ENCODE measurements around the gene MYLK4.

MYLK4 gene

DNA sequence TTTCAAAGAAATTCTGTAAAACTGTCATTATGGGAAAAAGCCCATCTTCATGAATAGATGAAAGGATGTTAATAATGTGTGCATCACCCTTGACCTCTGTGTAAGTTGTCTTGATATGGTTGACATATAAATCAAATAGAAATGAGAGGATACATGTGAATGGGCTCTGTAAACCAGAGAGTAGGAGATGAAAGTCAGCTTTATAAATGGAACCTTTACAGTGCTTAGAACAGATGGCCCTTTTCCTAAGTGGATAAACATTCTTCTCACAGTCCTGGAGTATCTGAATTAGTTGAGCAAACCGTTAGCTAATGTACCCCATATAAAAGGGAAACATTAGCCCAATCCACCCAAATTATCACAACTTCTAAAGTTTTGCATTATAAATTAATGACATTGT is 57.5 kb downstream of the MYLK4 start:
- H3K4me3 Mint-ChIP-seq: no peak overlapping the region
- ATAC-seq (replicated peaks; ENCODE audit: extremely low read depth, poor library complexity, severe bottlenecking) (no peak), DNase-seq (ENCODE audit: low spot score in 2 of 2) (no peak)
- no peaks in the 10 kb centered on the region for H3K9me3 Mint-ChIP-seq
- no peak overlapping the region for H3K27ac Mint-ChIP-seq (ENCODE audit: low read depth)
- H3K36me3 Mint-ChIP-seq (ENCODE audit: insufficient read depth): no peaks in the 10 kb centered on the region
- H3K4me1 Mint-ChIP-seq: no peaks in the 10 kb centered on the region
- peaks cover 11% of the 10 kb centered on the region for H3K27me3 Mint-ChIP-seq

DNA sequence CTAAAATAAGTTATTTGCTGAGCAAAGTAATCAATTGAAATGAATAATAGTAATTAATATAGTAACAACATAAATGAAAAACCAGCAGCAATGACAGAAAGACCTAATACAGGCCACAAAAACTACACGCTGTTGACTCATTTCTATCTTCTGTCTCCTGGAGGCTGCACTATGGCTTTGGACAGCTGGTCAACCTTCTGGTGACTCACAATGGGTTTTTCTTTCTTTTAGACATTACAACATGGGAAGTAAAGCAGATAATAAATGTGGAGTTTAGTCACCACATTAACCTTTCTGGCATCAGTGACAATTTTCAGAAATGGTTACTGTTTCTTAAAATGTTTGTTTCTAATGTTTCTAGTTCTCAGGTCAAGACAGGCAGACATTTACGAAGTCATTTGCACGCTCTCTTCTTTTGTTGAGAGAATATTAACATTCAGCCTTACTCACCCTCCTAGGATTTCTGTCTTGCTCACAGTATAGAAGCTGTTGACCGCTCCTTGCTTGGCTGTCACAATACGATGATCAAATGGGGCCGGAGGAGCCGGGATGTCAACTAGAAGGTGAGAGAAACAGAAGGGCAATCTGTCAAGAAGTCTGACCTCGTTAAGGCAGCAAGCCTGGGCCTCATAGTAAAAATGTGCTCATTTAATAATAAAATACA is 62.2 kb downstream of the MYLK4 start:
- Mint-ChIP-seq H3K9me3 (no peaks in the 10 kb centered on the region), H3K36me3 (ENCODE audit: insufficient read depth) (peaks cover 1% of the 10 kb centered on the region), H3K27ac (ENCODE audit: low read depth) (no peak overlapping the region), H3K4me1 (no peaks in the 10 kb centered on the region), H3K4me3 (no peak overlapping the region), H3K27me3 (no peaks in the 10 kb centered on the region)
- no peak for DNase-seq (ENCODE audit: low spot score in 2 of 2)
- ATAC-seq (replicated peaks; ENCODE audit: extremely low read depth, poor library complexity, severe bottlenecking): no peak

DNA sequence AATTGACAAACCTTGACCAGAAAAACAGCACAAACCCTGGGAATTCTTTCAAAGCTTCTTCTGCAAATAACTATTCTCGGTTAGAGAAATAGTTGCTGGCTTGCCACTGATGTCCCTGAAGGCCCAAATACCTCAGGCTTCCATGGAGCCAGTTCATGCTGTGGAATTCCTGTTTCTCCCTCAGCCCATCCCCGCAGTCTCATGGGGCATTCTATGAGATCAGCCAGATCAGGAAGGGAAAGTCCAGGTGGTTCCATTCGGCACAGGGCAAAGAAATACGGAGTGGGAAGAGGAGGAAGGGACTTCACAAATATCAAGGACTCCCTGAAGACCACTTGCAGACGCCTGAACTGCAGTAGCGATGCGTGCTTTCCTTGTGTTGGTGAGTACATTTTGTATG is 63.3 kb downstream of the MYLK4 start:
- H3K27ac Mint-ChIP-seq (ENCODE audit: low read depth): no peak overlapping the region
- H3K27me3 Mint-ChIP-seq: no peaks in the 10 kb centered on the region
- H3K4me3 Mint-ChIP-seq: no peak overlapping the region
- no peaks in the 10 kb centered on the region for H3K4me1 Mint-ChIP-seq
- ATAC-seq (replicated peaks; ENCODE audit: extremely low read depth, poor library complexity, severe bottlenecking) (no peak), DNase-seq (ENCODE audit: low spot score in 2 of 2) (no peak)
- H3K36me3 Mint-ChIP-seq (ENCODE audit: insufficient read depth): peaks cover 1% of the 10 kb centered on the region
- no peaks in the 10 kb centered on the region for H3K9me3 Mint-ChIP-seq

DNA sequence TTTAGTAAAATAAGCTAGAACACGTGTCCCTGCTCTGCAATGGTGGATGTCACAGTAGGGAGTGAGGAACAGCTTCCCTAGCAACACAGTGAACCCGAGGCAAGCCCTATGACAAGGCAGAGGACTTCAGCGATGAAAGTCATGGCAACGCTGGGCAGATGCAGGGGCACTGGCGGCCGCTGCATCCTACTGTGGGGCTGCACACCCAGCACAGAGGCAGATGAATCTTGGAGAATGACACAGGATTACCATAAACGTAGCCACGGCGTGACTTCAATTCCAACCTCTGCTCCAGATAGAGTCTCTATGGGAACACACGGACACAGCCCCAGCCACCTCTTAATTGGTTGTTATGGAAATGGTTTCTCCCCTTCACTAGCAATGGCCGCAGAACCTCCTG is 64.2 kb downstream of the MYLK4 start:
- Mint-ChIP-seq H3K4me1 (no peaks in the 10 kb centered on the region), H3K4me3 (no peak overlapping the region), H3K27me3 (no peaks in the 10 kb centered on the region), H3K27ac (ENCODE audit: low read depth) (no peak overlapping the region), H3K36me3 (ENCODE audit: insufficient read depth) (peaks cover 1% of the 10 kb centered on the region), H3K9me3 (no peaks in the 10 kb centered on the region)
- DNase-seq (ENCODE audit: low spot score in 2 of 2): no peak
- no peak for ATAC-seq (replicated peaks; ENCODE audit: extremely low read depth, poor library complexity, severe bottlenecking)

DNA sequence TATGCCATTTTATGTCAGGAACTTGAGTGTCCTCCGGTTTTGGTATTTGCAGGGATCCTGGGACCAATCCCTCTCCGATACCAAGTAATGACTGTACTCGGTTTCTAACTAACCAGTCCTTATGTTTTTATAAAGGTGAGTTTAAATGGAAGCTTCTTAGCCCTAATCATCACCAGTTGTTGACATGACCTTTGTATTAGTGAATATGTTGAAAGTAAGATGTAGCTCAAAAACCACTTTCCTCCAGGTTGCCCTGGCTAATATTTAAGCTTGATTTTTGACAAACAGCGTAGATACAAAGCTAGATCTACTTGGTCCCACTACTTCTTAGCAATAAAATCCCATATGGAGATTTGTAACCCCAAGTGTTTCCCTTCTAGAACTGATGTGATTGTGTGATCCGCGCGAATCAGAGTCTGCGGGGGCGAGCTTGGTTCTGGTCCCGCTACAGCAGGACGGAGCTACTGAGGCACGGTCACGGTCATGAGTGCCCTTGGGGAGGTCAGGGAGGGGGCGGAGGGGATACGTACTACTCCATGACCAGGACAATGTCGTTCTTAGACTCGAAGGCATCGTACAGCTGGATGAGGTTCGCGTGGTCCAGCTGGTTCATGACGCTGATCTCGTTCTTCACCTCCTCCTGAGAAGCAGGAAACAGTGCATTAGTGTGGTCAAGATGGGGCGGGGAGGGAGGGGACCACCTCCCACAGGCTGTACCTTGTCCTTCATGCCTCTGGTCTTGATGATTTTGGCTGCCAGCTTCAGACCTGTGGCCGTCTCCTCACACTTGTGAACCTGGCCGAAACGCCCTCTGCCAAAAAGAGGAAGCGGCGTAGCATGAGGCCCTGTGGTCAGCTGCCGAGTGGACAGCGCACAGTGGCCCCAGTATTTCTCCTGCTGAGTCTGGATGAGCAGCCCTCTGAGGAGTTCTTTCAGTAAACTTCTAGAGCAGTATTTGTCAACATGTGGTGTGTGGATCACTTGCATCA is 65.7 kb downstream of the MYLK4 start:
- ATAC-seq (replicated peaks; ENCODE audit: extremely low read depth, poor library complexity, severe bottlenecking) (no peak), DNase-seq (ENCODE audit: low spot score in 2 of 2) (no peak)
- Mint-ChIP-seq H3K27me3 (no peaks in the 10 kb centered on the region), H3K4me1 (no peaks in the 10 kb centered on the region), H3K36me3 (ENCODE audit: insufficient read depth) (peaks cover 1% of the 10 kb centered on the region), H3K4me3 (no peak overlapping the region), H3K9me3 (no peaks in the 10 kb centered on the region), H3K27ac (ENCODE audit: low read depth) (no peak overlapping the region)

DNA sequence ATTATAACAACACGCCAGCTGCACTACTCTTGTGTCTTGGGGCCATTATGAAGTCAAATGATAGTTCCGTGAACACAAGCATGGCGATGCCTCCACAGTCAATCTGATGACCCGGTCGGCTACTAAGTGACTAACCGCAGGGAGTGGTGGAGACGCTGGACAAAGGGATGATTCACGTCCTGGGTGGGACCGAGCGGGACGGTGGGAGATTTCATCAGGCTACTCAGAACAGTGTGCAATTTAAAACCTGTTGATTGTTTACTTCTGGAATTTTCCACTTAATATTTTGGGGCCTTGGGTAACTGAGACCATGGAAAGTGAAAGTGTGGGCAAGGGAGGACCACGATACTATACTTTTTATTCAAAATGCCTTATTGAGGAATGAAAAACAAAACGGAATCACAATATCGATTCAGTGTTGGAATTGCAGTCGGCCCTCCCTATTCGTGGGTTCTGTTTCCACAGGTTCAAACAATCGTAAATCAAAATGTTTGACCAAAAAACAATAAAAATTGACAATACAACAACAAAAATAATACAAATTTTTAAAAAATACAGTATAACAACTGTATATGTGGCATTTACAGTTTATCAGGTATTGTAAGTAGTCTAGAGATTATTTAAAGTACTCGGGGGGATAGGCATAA is 66.5 kb downstream of the MYLK4 start:
- ATAC-seq (replicated peaks; ENCODE audit: extremely low read depth, poor library complexity, severe bottlenecking) (no peak), DNase-seq (ENCODE audit: low spot score in 2 of 2) (no peak)
- Mint-ChIP-seq H3K36me3 (ENCODE audit: insufficient read depth) (peaks cover 1% of the 10 kb centered on the region), H3K4me3 (no peak overlapping the region), H3K4me1 (no peaks in the 10 kb centered on the region), H3K27ac (ENCODE audit: low read depth) (no peak overlapping the region), H3K27me3 (no peaks in the 10 kb centered on the region), H3K9me3 (no peaks in the 10 kb centered on the region)

DNA sequence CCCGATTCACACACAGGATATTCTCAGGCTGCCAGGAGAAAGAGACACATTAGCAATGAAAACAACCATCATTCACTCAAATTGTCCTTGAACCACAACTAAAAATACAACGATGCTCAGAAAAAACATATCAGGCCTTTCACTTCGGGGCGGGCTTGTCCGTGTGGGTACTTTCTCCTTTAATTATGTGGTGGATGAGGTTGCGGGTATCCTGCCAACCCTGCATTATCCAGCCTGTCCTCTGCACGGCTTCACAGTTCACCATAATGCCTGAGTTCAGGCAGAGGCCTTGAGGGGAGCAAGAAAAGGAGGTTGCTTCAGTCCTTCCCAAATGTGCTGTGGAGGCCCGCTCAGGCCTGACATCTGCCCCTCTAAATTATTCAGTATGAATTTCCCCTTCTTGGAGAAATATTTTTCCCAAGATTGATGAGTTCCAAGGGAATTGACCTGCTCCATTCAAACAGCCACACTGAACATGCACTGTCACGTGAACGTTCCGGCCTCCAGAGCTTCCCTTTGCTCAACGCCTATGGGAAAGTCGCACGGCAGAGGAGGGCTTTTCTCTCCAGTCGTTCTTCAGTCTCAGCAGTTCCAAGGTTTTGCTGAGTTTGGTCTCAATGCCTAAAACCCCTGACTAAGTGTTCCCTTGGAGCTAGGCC is 70.3 kb downstream of the MYLK4 start:
- ATAC-seq (replicated peaks; ENCODE audit: extremely low read depth, poor library complexity, severe bottlenecking) (no peak), DNase-seq (ENCODE audit: low spot score in 2 of 2) (no peak)
- Mint-ChIP-seq H3K4me1 (no peaks in the 10 kb centered on the region), H3K36me3 (ENCODE audit: insufficient read depth) (peaks cover 1% of the 10 kb centered on the region), H3K27me3 (no peaks in the 10 kb centered on the region), H3K4me3 (no peak overlapping the region), H3K9me3 (no peaks in the 10 kb centered on the region), H3K27ac (ENCODE audit: low read depth) (no peak overlapping the region)

DNA sequence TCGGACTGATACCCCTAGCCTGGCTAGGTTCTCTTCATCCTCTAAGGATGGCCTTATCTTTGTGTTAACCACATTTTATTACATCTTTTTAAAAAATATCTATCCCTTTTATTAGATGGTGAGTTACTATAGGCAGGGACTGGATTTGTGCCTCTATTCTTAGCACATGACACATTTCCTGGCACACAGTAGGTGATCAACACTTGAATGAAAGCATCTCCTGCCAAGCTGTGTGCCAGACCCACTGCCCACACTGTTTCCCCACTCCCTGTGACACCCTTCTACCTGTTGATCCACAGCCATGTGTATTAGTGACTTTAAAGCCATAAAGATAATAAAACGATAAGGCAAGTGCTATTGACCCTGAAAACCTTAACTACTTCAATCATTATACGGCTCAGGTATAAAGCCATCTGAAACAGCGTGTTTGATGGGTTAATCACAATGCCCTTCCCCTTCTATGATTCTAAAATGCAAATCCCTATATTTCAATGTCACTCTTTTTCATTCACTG is 73.6 kb downstream of the MYLK4 start:
- no peak overlapping the region for H3K4me3 Mint-ChIP-seq
- ATAC-seq (replicated peaks; ENCODE audit: extremely low read depth, poor library complexity, severe bottlenecking): no peak
- no peaks in the 10 kb centered on the region for H3K9me3 Mint-ChIP-seq
- no peaks in the 10 kb centered on the region for H3K27me3 Mint-ChIP-seq
- no peak for DNase-seq (ENCODE audit: low spot score in 2 of 2)
- no peak overlapping the region for H3K27ac Mint-ChIP-seq (ENCODE audit: low read depth)
- no peaks in the 10 kb centered on the region for H3K4me1 Mint-ChIP-seq
- H3K36me3 Mint-ChIP-seq (ENCODE audit: insufficient read depth): no peaks in the 10 kb centered on the region

DNA sequence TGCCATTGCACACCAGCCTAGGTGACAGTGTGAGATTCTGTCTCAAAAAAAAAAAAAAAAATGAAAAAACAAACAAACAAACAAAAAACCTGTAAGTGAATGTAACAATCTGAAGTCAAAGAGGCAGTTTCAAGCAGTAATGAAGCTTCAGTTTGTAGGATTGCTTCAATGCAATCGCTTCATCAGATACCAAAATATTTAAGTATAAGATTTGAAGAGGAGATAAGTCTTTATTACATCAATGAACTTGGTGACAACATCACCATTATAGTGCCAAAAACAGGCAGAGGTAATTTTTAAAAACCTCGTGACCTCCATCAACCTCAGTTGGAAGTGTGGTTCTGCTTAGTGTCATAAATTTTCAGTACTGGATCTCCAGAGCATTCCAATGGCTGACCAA is 74.7 kb downstream of the MYLK4 start:
- H3K27me3 Mint-ChIP-seq: no peaks in the 10 kb centered on the region
- H3K4me1 Mint-ChIP-seq: no peaks in the 10 kb centered on the region
- ATAC-seq (replicated peaks; ENCODE audit: extremely low read depth, poor library complexity, severe bottlenecking) (no peak), DNase-seq (ENCODE audit: low spot score in 2 of 2) (no peak)
- H3K4me3 Mint-ChIP-seq: no peak overlapping the region
- H3K27ac Mint-ChIP-seq (ENCODE audit: low read depth): no peak overlapping the region
- no peaks in the 10 kb centered on the region for H3K9me3 Mint-ChIP-seq
- no peaks in the 10 kb centered on the region for H3K36me3 Mint-ChIP-seq (ENCODE audit: insufficient read depth)

DNA sequence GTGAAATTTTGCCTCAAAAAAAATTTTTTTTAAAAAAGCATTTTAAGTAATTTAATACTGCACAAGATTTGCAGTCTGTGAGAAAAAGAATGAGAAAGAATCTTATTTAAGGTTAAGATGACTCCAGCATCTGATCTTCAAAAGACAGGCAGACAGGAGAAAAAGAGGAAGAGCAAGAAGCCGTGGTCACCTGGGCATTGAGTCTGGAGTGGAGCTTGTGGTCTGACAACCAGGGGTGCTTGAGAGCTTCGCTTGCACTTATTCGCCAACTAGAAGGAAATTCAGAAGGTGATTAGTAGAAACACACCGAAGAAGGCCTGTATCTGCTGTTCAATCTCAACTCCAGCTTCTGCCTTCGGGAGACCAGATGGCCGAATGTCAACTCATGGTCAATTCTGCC is 75.9 kb downstream of the MYLK4 start:
- Mint-ChIP-seq H3K36me3 (ENCODE audit: insufficient read depth) (no peaks in the 10 kb centered on the region), H3K4me1 (no peaks in the 10 kb centered on the region), H3K4me3 (no peak overlapping the region), H3K27ac (ENCODE audit: low read depth) (no peak overlapping the region), H3K9me3 (no peaks in the 10 kb centered on the region), H3K27me3 (no peaks in the 10 kb centered on the region)
- ATAC-seq (replicated peaks; ENCODE audit: extremely low read depth, poor library complexity, severe bottlenecking) (no peak), DNase-seq (ENCODE audit: low spot score in 2 of 2) (no peak)

DNA sequence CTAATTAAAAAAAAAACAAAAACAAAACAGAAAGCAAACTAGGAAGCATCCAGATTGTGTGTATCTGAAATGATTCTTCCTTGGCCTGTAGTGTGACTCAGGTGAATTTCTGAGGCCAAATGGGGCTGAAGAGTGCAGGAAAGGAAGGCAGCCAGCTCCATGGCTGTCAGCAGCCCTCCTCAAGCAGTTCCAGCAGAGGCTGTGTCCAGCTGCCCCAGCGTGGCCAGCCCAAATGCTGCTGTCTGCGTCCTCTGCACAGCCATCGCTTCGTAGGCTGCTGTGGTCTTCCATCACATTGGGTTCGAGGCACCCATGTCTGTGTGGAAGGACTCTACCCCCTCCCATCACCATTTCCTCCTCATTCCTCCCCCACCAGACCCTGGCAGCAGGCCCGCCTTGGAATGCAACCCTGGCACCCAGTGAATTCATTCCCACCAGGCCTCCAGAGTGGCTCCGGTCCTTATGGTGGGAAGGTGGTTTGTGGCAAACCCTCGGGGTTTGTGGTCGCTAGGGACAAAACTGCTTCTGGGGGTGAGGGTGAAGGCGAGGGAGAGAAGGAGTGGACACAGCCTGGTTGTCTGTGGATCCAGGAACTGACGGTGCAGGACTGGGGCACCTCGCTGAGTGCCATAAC is 81.5 kb downstream of the MYLK4 start:
- DNase-seq (ENCODE audit: low spot score in 2 of 2) (no peak), ATAC-seq (replicated peaks; ENCODE audit: extremely low read depth, poor library complexity, severe bottlenecking) (no peak)
- Mint-ChIP-seq H3K4me3 (no peak overlapping the region), H3K4me1 (no peaks in the 10 kb centered on the region), H3K27me3 (peaks cover 19% of the 10 kb centered on the region), H3K27ac (ENCODE audit: low read depth) (no peak overlapping the region), H3K36me3 (ENCODE audit: insufficient read depth) (no peaks in the 10 kb centered on the region), H3K9me3 (no peaks in the 10 kb centered on the region)

DNA sequence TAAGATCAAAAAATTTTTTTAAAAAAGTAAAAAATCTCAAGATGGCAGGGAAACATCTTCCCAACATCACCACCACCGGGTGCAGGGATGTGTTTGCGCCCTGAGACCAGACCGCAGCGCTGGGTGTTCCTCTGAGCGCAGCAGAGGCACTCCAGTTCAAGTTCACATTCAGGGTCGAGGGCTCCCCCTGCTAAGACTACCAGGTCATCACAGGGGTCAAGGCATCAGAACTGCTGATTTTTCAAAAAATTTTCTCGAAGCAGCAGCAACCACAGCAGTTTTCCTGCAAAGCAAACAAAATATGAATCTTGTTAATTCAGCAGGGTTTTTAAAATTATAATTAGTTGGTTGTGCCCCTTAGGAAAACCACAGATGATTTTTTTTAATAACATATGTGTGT is 83.1 kb downstream of the MYLK4 start:
- Mint-ChIP-seq H3K4me1 (no peaks in the 10 kb centered on the region), H3K9me3 (no peaks in the 10 kb centered on the region), H3K27ac (ENCODE audit: low read depth) (no peak overlapping the region), H3K4me3 (no peak overlapping the region), H3K36me3 (ENCODE audit: insufficient read depth) (no peaks in the 10 kb centered on the region), H3K27me3 (peaks cover 28% of the 10 kb centered on the region)
- DNase-seq (ENCODE audit: low spot score in 2 of 2): no peak
- ATAC-seq (replicated peaks; ENCODE audit: extremely low read depth, poor library complexity, severe bottlenecking): no peak
